HG03135 (cell line): ENCODE results near the gene TRIM66.

ENCODE experiments used
- ATAC-seq: cut with Tn5 transposase; IDR thresholded peaks from one replicate; pipeline ENCODE4 v1.9.1; 2021; ENCODE audit warnings: mild to moderate bottlenecking, moderate library complexity; ENCODE audit not compliant: unreplicated experiment

The TRIM66 gene

GRCh38 chr11:8682303-8683114, at the start of gene TRIM66, which contains the start of gene RPL27A:
TSS of gene TRIM66 (minus strand) at chr11:8682665. CDS start at chr11:8672274, 10,391 bp downstream.
TSS of gene RPL27A (plus strand) at chr11:8682792. CDS start at chr11:8682814, 22 bp downstream.
- ATAC-seq: peak; percentile 96

GRCh38 chr11:8731647-8732323, 49.3 kb upstream of the TRIM66 start:
- no peak for ATAC-seq

GRCh38 chr11:8730697-8731020, 48.2 kb upstream of the TRIM66 start:
- ATAC-seq: no peak

- no peak for ATAC-seq
Measured at GRCh38 chr11:8729837-8730696, 47.6 kb upstream of the TRIM66 start.

- no peak for ATAC-seq
Measured at GRCh38 chr11:8729067-8729466, 46.6 kb upstream of the TRIM66 start.

- ATAC-seq: no peak
Measured at GRCh38 chr11:8728563-8728962, 46.1 kb upstream of the TRIM66 start.

- no peak for ATAC-seq
Measured at GRCh38 chr11:8726395-8726794, 43.9 kb upstream of the TRIM66 start.

- no peak for ATAC-seq
Measured at GRCh38 chr11:8724682-8725081, 42.2 kb upstream of the TRIM66 start.

- no peak for ATAC-seq
Measured at GRCh38 chr11:8723711-8724110, 41.2 kb upstream of the TRIM66 start.

- ATAC-seq: no peak
Measured at GRCh38 chr11:8722809-8723208, 40.3 kb upstream of the TRIM66 start.

GRCh38 chr11:8721609-8722500, 39.4 kb upstream of the TRIM66 start:
- ATAC-seq: no peak

GRCh38 chr11:8720868-8721608, 38.6 kb upstream of the TRIM66 start:
- ATAC-seq: no peak

GRCh38 chr11:8720352-8720751, 37.9 kb upstream of the TRIM66 start:
- ATAC-seq: no peak

GRCh38 chr11:8719721-8720120, 37.3 kb upstream of the TRIM66 start:
- ATAC-seq: no peak

GRCh38 chr11:8719211-8719649, 36.8 kb upstream of the TRIM66 start:
- no peak for ATAC-seq

GRCh38 chr11:8717876-8718753, 35.6 kb upstream of the TRIM66 start:
- no peak for ATAC-seq

GRCh38 chr11:8717544-8717875, 35.0 kb upstream of the TRIM66 start:
- no peak for ATAC-seq

- no peak for ATAC-seq
Measured at GRCh38 chr11:8715501-8715900, 33.0 kb upstream of the TRIM66 start.
